ENCODE results near the gene CA11.
A peak's percentile ranks its signal among the peaks of the same experiment; 100 is the strongest.
"Not testable (repeated sequence)": the region's sequence is repeated elsewhere in the genome, so short reads cannot be mapped to it uniquely, and the experiment has no call there.

CA11 gene

DNA sequence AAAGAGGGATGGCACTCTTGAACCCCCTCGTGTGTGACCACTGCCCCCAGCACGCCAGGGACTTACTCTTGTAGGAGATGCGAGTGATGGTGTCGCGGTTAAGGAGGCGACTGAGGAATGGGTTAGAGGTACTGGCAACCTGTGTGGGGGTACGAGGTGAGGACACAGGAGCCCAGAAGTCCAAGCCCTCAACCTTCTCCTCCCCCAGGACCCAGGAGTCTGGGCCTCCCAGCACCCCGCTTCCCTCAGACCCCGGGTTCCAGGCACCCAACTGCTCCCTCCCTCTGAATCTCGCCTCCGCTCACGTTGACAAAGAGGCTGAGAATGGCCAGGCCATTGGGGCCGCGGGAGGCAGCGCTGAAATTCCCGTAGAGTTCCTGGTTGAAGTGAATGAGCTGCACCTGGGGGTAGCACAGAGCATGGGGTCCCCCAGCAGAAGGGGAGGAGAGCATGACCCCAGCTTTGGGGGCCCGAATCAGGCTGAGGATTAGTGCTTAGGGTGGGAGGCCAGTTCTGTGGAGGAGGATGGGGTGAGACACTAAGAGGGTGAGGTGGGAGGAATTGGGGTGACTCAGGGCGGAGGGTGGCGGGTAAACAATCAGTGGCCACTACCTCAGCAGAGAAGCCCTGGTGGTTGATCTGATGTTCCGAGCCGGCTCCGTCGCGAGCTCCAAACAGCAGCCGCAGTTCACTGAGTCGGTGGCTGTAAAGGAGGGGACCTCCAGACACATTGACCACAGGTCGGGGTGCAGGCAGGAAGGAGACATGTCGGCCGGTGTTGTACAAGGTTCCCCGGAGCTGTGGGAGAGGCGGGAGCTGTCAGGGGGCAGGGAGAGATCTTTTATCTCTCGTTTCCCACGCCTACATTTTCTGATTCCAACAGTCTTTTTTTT lies 6.3 kb downstream of the CA11 start:
- no peak for DNase-seq

DNA sequence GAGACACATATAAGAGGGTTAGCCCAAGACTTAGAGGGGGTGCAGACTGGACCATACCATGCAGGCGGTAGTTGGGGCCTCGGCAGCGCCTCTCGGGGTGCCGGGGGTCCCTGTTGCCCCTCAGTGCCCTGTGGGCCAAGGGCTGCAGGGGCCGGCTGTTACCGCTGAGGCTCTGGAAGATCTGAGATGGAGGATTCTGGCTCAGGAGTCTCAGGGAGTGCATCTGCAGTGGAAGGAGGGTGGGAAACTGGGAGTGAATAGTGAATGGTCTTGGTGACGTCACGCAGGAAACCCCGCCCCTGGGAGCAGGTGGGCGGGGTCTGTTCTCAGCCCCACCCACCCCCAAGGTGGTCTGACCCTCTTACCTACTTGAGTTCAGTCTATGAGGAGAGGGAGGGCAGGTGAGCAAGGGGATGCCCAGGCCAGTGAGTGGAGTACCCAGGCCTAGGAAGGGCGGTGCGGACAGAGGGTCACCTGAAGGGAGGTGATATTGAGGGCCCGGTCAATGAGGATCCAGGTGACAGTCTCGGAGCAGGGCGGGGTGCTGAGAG lies 7.1 kb downstream of the CA11 start:
- DNase-seq: no peak

DNA sequence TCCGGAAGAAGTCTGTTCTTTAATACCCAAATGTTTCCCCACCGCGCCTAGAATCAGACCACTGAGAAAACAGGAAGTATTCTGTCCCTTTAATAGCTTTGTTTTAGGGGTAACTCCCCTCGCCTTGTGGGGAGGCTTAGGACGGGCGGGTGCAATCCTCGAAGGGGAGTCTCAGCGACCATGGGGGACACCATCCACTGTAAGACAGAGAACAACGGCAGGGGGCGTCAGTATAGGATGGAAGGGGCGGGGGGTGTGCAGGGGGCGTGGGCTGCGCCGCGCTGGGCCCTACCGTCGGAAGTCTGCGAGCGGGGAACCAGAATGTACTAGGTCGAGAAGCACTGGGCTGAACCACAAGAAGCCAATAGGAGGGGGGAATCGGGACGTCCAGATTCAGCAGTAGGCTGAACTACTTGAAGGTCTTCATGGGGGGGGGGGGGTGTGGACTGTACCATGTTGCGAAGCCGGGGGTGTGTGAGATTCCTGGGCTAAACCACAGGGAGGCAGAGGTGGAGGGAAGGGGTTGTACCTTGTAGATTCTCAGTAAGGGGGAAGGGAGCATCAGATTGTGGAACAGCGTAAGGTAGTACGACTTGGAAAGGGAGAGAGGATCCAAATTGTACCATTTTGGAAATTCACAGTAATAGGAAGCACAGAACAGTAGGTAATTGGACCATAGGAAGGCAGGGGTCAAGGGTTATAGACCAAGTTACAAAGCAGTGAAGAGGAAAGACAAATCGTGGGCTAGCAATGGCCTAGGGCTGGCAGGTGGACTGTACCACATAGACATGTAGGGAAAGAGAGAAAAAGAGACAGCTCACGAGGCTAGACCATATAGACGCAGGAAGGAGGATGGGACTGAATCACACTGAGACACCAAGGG lies 7.8 kb downstream of the CA11 start:
- DNase-seq: peak; percentile 77 to 81

DNA sequence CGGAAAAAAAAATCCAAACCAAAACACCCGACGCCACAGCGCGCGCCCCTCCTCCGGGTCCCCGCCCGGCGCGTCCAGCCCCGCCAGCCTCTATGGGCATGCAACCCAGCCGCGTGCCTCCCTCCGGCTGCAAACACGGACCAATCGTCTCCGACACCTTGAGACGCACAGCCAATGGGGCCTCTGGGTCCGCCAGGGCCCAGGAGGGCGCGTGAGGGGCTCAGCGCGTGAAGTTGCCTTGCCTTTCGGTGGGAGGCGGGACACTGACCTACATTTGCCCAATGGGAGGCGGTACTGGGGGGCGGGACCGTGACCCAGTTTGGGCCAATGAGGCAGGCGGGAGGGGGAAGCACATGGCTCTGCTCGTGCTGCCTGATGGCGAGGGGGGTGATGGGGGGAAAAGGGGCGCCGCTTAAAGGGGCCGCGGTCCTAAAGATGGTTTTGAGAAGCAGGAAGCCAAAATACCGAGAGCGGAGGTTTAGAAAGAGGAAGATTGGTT lies 8.5 kb downstream of the CA11 start:
- DNase-seq: peak; percentile 99

DNA sequence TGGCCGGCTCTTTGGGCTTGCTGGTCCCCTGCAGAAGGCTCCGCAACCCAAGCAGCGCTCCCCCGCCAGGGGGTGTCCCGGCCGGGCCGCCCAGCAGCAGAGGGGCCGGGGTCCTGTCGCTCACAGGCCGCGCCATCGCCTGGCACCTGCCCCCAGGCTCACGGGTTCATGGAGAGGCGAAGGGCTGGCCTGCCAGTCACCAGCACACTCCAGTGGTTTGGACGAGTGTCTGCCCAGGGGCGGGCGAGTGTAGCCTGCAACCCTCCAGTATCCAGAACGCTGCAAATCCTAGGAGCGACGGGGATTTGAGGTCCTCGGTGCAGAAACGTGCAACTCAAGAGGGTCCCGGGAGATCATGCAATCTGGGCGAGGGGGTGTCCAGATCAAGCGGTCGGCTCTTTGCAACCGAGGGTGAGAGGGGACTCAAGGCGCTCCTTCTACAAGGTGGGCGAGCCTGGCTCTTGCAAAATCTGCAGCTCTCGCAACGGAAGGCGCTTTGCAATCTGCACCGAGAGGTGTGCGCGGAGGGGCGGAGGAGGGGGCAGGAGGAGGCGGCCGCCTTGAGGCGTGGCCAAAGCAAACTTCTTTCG lies 9.0 kb downstream of the CA11 start, which contains the start of gene DBP:
DBP (minus strand) TSS at position 521 of the 590 bp plus-strand sequence; CDS start at position 136, 385 bp downstream.
- no peak for DNase-seq

DNA sequence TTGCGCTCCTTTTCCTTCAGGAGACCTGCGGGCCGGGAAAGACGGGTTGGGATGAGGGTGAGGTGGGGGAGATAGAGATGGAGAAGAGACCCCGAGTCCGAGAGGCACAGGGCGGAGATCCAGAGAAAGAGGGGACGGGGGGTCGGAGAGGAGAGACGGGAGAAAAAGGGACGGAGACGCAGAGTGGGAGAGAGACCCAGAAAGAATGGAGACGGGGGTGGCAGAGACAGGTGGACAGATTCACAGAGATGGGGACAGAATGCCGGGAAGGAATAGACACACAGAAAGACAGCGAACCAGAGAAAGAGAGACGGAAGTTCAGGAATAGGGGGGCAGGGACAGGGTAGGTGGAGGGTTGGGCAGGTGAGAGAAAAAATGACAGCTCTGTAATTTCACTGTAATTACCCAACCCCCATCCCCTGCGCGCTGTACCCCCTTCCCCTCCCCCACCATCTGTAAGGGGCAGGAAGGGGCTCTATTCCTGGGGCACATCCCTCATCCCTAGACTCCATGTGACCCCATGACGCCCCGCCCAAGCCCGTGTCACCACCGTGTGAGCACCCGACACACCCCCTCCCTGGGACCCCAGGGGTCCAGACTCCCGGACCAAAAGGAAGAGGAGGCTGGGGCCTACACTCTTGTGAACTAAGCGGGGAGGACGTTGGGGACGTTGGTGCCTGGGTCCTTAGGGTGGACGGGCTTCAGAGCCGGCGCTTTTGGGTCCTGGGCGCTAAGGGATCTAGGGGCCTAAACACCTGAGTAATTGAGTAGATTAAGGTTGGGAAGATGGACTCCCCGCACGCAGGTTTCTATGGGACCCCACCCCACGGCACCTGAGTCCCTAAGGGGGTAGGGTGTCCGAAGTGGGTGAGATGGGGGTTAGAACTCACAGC lies 9.8 kb downstream of the CA11 start:
- no peak for DNase-seq

DNA sequence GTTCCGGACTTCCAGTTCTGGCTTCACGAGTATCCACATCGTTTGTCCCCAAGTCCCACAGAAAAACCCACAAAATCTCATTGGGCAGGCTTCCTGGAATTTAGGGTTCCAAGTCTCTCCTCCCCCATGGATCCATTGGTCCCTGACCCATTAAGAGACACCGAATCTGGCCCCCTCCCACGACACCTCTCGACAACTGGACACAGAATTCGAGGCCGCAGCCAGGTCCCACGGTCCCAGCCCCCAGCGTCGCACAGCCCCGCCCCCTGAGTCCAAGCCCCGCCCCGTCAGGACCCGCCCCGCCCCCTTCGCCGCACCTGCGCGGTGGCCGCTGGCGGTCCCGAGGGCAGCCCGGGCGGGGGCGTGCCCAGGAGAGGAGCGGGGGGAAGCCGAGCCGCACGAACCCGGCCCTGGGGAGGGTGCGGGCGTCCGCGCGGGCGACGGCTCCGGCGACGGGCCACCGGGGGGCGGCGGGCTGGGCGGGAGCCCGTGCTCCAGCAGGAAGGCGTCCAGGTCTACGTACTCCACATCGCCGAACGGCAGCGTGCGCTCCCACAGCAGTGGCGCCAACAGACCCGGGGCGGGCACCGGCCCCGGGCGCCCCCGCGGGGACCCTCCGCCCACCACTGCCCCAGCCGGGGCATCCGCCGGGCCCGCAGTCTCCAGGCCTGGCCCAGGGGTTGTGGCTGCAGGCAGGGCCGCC lies 10.6 kb downstream of the CA11 start:
- DNase-seq: peak; percentile 64 to 73

DNA sequence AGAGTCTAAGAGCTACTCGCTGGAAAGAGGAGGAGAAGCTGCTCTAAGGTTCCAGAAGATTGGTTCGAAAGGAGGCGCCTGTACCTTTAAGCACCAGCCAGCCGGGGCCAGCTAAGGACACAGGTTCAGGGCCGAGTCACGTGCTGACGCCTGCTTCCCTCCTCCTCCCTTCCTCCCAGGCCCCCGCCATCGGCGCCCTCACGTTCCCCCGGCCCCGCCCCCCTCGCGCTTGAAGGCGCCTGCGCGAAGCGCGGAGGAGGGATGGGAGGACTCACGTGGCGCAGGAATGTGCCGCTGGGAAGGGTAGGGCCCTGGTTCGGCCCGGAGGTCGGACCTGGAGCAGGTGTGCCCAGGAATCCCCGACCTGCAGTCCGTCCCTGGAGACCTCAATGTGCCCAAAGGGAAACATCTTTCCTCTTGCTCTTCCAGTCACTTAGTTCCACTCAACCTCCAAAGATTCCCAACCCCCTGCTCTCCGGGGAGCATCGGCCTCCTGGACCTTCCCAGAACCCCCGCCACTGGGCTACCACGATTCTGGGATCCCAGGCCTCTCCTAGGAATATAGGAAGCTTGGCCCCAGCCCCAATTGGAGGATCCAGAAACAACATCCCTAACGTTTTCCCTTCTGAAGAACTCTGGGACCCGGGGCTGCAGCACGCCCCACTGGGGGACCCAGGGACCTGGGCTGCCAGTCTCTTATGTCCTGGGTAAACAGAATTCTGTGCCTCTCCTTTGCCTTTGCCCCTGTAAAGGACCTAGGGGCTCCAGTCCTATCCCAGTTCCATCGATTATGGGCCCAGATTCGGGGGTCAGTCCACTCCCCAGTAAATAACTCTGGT lies 11.3 kb downstream of the CA11 start:
- DNase-seq: peak; percentile 96 to 97

DNA sequence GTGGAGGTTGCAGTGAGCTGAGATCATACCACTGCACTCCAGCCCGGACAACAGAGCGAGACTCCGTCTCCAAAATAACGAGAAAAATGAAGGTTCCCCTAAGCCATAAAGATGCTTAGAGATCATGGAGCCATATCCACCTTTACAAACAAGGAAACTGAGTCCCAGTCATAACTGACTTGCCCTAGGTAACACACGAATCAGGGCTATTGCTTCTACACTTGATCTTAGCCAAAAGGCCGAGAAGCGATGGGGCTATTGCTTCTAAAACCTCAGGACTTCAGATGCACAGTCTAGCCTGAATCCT lies 12.0 kb downstream of the CA11 start:
- no peak for DNase-seq

DNA sequence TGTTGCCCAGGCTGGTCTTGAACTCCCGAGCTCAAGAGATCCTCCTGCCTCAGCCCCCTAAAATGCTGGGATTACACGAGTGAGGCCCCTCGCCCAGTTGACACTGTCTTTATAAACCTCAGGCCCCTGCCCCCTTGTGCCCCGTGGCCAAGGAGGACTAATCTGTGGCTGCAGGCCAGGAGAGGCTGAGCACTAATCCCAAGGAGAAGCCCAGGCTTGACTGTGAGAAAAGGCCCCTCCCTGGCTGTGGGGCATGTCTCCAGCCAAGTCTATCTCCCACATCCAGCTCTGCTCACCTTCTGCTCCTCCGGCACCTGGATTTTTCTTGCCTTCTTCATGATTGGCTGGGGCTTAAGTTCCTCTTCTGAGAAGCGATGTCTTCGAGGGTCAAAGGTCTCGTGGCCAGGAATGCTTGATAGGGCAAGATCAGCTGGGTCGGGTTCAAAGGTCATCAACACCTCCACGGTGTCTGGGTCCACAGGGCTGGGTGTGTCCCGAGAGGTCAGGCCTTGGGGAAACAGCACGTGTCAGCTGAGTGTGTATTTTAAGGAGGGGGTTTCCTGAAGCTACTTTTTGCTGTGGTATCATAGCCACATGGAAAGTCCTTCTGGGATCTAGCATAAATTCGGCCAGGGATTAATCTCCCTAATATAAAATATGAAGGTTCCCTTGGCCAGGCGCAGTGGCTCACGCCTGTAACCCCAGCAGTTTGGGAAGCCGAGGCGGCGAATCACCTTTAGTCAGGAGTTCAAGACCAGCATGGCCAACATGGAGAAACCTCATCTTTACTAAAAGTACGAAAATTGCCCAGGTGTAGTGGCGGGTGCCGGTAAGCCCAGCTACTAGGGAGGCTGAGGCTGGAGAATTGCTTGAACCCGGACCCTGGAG lies 12.6 kb downstream of the CA11 start:
- DNase-seq: no peak

DNA sequence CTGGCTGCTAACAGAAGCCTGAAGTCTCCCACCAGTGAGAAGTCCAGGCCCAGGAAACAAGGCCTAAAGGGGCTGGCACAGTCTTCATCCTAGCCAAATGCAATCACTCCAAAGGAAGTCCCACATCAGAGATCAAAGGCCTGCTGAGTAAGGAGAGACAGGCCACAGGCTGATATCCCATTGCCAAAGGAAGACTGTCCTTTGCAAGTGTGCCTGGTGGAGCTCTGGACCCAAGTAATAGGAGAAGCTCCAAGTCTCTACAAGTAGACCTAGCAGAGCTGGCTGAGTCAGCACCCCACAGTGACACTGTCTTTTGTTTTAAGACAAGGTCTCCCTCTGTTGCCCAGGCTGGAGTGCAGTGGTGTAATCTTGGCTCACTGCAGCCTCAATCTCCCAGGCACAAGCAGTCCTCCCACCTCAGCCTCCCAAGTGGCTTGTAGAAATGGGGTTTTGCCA lies 13.3 kb downstream of the CA11 start:
- no peak for DNase-seq

DNA sequence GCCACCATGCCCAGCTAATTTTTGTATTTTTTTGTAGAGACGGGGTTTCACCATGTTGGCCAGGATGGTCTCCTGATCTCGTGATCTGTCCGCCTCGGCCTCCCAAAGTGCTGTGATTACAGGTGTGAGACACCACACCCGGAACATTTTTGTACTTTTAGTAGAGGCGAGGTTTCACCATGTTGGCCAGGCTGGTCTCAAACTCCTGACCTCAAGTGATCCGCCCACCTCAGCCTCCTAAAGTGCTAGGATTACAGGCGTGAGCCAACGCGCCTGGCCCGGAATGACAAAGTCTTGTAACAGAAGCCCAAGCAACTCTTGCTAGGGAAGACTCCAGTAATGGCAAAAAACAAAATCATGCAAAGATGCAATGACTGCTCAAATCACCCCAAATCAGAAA lies 13.7 kb downstream of the CA11 start:
- not testable (repeated sequence) for DNase-seq

DNA sequence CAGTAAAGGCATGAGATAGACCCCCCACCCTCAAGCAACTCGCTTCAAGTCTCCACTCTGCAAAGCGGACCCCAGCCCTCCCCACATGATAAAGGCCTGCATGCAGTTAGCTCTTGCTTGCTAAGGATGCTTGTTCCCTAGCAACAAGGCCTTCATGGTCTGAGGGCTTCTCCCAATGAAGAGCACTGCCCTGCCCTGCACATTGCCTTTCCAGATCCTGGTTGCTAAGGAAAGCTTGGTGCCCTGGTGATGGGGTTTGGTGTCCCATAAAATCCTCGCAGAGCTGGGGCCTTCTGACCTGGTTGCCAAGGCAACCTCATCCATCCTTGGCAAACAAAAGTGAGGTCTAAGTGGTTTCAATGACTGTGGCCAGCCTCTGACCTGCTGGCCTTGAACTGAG lies 14.8 kb downstream of the CA11 start:
- no peak for DNase-seq

DNA sequence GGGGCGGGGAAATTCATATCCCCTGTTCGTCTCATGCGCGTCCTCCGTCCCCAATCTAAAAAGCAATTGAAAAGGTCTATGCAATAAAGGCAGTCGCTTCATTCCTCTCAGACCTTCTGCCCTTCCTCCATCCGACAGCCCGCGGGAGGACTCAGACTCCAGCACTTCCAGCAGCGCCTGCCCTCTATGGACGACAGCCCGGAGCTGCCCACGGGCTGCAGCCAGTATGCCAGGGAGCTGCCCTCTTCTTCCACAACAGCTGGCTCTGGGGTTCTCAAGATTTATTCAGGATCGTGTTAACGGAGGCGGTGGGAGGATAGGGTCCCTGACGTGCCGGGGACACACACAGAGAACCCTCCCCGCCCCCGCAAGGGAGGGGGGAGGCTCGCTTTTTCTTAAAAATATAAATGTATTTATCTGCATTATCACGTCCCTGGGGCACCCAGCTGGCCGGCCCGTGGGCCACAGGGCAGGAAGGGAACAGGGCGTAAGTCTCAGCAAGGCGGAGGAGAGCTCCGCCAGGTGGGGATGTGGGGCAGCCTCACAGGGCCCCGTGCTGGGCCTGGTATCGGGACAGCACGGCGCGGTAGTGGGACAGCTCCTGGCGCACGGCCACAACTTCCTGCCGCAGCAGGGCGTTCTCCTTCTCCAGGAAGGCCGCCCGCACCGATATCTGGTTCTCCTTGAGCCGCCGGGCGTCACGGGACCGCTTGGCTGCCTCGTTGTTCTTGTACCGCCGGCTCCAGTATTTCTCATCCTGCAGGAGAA lies 15.5 kb downstream of the CA11 start:
- no peak for DNase-seq

DNA sequence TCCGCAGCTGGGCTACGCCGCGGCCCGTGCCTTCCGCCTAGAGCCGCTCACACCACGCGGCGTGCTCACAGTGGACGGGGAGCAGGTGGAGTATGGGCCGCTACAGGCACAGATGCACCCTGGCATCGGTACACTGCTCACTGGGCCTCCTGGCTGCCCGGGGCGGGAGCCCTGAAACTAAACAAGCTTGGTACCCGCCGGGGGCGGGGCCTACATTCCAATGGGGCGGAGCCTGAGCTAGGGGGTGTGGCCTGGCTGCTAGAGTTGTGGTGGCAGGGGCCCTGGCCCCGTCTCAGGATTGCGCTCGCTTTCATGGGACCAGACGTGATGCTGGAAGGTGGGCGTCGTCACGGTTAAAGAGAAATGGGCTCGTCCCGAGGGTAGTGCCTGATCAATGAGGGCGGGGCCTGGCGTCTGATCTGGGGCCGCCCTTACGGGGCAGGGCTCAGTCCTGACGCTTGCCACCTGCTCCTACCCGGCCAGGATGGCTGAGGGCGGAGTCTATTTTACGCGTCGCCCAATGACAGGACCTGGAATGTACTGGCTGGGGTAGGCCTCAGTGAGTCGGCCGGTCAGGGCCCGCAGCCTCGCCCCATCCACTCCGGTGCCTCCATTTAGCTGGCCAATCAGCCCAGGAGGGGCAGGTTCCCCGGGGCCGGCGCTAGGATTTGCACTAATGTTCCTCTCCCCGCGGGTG lies 16.2 kb downstream of the CA11 start:
- DNase-seq: no peak

DNA sequence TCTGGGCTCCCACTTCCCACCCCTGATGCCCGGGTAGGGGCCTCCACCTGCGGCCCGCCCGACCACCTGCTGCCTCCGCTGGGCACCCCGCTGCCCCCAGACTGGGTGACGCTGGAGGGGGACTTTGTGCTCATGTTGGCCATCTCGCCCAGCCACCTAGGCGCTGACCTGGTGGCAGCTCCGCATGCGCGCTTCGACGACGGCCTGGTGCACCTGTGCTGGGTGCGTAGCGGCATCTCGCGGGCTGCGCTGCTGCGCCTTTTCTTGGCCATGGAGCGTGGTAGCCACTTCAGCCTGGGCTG lies 16.7 kb downstream of the CA11 start:
- no peak for DNase-seq

DNA sequence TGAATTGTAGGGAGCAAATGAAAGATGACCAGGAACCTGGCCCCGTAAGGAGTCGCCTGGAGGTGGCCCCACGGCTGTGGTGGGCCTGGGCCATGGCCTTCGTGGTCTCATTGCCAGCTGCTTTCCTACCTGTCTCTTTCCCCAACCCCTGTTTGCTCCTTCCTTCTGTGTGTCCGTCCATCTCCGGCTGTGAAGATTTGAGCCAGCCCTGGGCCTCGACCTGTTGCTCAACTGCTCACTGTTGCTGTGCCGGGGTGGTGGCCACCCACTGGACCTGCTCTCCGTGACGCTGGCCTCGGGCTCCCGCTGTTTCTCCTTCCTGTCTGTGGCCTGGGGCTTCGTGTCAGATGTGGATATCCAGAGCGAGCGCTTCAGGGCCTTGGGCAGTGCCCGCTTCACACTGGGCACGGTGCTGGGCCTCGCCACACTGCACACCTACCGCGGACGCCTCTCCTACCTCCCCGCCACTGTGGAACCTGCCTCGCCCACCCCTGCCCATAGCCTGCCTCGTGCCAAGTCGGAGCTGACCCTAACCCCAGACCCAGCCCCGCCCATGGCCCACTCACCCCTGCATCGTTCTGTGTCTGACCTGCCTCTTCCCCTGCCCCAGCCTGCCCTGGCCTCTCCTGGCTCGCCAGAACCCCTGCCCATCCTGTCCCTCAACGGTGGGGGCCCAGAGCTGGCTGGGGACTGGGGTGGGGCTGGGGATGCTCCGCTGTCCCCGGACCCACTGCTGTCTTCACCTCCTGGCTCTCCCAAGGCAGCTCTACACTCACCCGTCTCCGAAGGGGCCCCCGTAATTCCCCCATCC lies 17.3 kb downstream of the CA11 start:
- no peak for DNase-seq
